Measurements from ENCODE around the gene MBP.
A peak's percentile ranks its signal among the peaks of the same experiment; 100 is the strongest.

MBP gene

GRCh38 chr18:77067291-77068061, 65.1 kb downstream of the MBP start:
- peak in 2 of 4 experiments; percentile 44 to 54 for DNase-seq (ENCODE audit: low read depth in 4 of 4, low spot score in 1 of 4)

- DNase-seq (ENCODE audit: low read depth in 4 of 4, low spot score in 1 of 4) = no peak
Measured at GRCh38 chr18:77066689-77067088, 65.9 kb downstream of the MBP start.

GRCh38 chr18:77066101-77066500, 66.5 kb downstream of the MBP start:
- no peak for DNase-seq (ENCODE audit: low read depth in 4 of 4, low spot score in 1 of 4)

GRCh38 chr18:77065221-77065981, 67.2 kb downstream of the MBP start:
- DNase-seq (ENCODE audit: low read depth in 4 of 4, low spot score in 1 of 4) = no peak

- DNase-seq (ENCODE audit: low read depth in 4 of 4, low spot score in 1 of 4) = peak in 2 of 4 experiments; percentile 66 to 72
Measured at GRCh38 chr18:77063260-77063659, 69.3 kb downstream of the MBP start.

- DNase-seq (ENCODE audit: low read depth in 4 of 4, low spot score in 1 of 4) = no peak
Measured at GRCh38 chr18:77062518-77063003, 70.0 kb downstream of the MBP start.

- no peak for DNase-seq (ENCODE audit: low read depth in 4 of 4, low spot score in 1 of 4)
Measured at GRCh38 chr18:77061946-77062517, 70.6 kb downstream of the MBP start.

GRCh38 chr18:77061281-77061945, 71.2 kb downstream of the MBP start:
- no peak for DNase-seq (ENCODE audit: low read depth in 4 of 4, low spot score in 1 of 4)

GRCh38 chr18:77060151-77060550, 72.4 kb downstream of the MBP start:
- DNase-seq (ENCODE audit: low read depth in 4 of 4, low spot score in 1 of 4) = no peak

GRCh38 chr18:77059294-77059916, 73.2 kb downstream of the MBP start:
- DNase-seq (ENCODE audit: low read depth in 4 of 4, low spot score in 1 of 4) = no peak

GRCh38 chr18:77058290-77058835, 74.2 kb downstream of the MBP start:
- DNase-seq (ENCODE audit: low read depth in 4 of 4, low spot score in 1 of 4) = no peak

GRCh38 chr18:77057006-77057395, 75.6 kb downstream of the MBP start:
- no peak for DNase-seq (ENCODE audit: low read depth in 4 of 4, low spot score in 1 of 4)

GRCh38 chr18:77056344-77057005, 76.1 kb downstream of the MBP start:
- no peak for DNase-seq (ENCODE audit: low read depth in 4 of 4, low spot score in 1 of 4)

GRCh38 chr18:77055429-77056300, 76.9 kb downstream of the MBP start:
- no peak for DNase-seq (ENCODE audit: low read depth in 4 of 4, low spot score in 1 of 4)

GRCh38 chr18:77054606-77055428, 77.8 kb downstream of the MBP start:
- DNase-seq (ENCODE audit: low read depth in 4 of 4, low spot score in 1 of 4) = peak in 2 of 4 experiments; percentile 67

GRCh38 chr18:77054288-77054605, 78.3 kb downstream of the MBP start:
- no peak for DNase-seq (ENCODE audit: low read depth in 4 of 4, low spot score in 1 of 4)

GRCh38 chr18:77053616-77054287, 78.8 kb downstream of the MBP start:
- no peak for DNase-seq (ENCODE audit: low read depth in 4 of 4, low spot score in 1 of 4)

- DNase-seq (ENCODE audit: low read depth in 4 of 4, low spot score in 1 of 4) = no peak
Measured at GRCh38 chr18:77052983-77053309, 79.6 kb downstream of the MBP start.
